GM19463 (cell line): ENCODE results near the gene IZUMO4.

Experiments used
- ATAC-seq: cut with Tn5 transposase; IDR thresholded peaks from one replicate; pipeline ENCODE4 v1.9.1; 2021; ENCODE audit warnings: mild to moderate bottlenecking, moderate library complexity; ENCODE audit not compliant: unreplicated experiment

IZUMO4 gene, protein sequence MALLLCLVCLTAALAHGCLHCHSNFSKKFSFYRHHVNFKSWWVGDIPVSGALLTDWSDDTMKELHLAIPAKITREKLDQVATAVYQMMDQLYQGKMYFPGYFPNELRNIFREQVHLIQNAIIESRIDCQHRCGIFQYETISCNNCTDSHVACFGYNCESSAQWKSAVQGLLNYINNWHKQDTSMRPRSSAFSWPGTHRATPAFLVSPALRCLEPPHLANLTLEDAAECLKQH

DNA sequence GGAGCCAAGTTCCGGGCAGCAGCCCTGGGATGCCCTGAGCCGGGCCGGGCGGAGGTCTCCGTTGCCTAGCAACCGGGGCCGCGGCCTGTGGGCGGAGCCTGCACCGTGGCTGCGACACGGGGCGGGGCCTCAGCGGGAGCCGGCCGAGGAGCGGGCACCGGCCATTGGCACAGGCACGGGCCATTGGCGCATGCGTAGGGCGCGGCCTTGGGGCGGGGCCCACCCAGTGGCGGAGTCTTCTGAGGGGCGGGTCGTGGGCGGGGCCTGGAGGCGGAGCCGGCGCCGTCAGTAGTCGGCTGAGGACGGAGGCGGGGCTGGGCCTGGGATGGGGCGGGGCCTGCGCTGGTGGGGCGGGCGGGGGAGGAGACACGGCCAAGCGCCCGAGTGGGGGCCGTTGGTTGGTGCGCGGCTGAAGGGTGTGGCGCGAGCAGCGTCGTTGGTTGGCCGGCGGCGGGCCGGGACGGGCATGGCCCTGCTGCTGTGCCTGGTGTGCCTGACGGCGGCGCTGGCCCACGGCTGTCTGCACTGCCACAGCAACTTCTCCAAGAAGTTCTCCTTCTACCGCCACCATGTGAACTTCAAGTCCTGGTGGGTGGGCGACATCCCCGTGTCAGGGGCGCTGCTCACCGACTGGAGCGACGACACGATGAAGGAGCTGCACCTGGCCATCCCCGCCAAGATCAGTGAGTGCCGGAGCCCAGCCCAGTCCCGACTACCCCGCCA lies at the start of gene IZUMO4:
Gene IZUMO4, plus strand, starts transcription at position 436 of the 723 bp plus-strand sequence. Its CDS starts 31 bp downstream, at position 467.
- peak; percentile 65 for ATAC-seq

DNA sequence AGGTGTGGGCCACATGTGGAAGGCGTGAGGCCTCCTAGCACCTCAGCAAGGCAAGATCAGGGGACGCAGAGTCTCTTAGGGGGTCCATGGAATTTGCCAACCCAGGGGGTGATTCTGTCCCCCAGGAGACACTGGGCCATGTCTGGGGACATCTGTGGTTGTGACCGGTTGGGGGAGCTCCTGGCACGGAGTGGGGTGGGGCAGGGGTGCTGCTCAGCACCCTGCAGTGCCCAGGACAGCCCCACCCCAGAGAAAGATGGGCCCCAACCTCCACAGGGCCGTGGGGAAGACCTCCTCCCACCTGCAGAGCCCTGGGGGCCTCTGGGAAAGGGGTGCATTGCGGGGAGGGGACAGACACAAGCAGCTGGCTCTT lies 49.7 kb upstream of the IZUMO4 start:
- ATAC-seq = no peak

DNA sequence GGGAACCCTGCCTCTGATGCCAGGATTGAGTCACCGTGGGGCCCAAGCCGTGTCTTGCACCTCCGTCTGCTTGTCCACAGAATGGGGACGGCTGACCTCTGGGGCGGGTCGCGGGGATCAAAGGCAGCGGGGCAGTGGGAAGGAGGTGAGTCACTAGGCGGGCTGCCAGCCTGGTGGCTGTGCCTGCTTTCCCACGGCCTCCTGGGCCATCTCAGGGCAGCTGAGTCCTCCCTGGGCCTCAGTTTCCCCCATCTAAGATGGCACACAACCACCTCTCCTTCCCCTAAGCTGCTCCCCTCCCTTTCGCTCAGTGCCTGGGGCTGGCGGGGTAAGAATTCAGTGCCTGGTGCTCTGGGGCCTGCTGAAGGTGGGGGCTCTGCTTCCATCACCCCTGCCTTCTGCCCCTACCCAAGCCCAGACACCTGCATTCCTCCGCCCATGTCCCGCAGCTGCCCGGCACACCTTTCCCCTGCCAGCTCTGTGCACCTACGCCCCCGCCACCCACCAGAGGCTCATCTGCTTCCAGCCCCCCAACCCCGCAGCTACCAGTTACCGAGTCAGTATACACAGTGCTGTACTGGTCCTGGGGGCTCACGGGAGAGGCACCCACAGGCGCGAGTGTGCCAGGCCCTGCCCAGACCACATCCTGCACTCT lies 49.1 kb upstream of the IZUMO4 start:
- no peak for ATAC-seq

DNA sequence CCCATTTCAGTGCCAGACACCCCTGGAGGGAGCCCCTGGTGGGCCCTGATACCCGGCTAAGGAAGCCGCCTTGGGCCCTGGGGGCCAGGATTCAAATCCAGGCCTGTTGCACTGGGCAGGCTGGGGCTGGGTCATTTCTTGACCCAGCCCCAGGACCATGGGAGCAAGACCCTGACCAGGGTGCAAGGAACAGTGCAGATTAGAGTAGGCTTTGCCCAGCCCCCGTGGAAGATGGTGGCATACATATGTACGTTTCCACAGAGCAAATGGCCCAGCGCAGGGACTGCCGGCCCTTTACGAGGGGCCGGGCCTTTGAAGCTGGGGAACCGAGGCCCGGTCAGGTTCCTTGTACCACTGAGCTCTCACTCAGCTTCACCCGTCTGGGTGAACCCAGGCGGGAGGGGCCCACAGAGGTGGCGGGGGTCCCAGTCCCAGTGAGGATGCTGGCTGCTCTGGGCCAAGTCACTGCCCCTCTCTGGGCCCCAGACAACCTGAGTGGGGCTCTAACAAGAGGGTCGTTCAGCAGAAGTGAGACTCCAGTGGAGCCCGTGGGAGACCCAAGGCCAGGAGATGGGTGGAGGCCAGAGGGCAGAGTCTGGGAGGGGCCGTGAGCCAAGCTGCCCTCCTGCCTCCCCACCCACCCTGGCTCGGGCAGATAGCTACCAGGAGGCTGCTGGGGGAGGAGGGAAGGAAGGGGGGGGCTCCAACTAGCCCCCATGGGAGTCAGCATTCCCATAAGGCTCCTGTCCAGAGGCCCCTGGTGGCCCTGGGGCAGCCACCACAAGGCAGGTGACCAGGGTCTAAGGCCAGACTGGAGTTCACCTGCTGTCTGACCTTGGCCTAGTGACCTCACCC lies 48.4 kb upstream of the IZUMO4 start:
- no peak for ATAC-seq

DNA sequence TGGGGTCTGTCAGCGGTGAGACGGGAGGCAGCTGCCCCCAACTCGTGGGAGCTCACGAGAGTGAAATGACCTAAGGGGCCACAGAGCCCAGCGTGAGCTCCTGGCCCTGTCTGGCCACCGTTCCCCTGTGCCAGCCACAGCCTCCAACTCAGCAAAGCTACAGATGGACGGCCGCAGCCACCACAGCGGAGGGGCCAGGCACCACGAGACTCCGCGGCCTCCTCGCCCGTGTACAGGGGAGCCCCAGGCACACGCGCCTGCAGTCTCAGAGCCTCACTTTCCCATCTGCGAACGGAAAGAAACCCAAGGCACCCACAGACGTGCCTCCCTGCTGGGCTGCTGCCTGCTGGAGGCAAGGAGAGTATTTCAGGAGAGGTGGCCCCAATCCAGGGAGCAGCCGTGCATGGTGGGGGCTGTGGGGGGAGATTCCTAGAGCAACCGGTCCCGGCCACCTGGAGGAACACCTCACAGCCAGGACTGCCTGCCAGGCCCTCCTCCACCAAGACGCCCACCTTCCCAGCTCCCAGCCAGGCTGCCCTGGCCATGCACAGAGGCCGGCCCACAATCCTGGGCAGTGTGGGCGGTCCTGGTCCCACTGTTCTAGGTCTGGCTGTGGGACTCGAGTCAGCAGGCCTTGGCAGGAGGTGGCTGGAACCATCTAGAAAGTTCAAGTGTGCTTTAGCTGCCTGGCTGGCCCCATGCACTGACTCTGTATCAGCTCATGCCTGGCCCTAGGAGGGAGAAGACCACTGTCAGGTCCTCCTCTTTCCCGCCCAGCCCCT lies 47.6 kb upstream of the IZUMO4 start:
- no peak for ATAC-seq

DNA sequence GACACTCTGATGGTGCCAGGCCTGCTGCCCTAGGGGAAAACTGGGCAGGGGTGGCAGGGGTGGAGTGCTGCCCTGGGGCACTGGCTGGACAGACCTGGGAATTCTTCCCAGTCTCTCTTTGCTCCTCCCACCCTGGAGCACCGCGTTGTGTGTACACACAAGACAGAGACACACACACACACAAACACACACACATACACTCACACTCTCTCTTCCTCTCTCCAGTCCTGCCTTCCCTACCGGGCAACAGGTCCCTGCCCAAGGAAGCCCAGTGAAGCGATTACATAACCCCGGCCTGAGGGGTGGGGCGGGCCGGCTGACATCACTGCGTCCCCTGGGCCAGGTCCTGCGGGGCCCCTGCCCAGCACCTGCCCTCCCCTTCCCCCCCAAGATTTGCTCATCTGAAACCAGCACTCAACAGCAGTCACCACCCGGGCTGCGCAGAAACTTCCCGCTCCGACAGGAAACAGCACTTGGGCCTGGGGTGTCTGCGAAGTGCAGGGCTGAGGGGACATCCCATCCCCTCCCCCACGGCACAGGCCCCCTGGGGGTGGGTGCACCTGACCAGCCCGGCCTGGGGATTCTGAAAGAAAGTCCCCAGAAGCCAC lies 46.9 kb upstream of the IZUMO4 start:
- no peak for ATAC-seq

DNA sequence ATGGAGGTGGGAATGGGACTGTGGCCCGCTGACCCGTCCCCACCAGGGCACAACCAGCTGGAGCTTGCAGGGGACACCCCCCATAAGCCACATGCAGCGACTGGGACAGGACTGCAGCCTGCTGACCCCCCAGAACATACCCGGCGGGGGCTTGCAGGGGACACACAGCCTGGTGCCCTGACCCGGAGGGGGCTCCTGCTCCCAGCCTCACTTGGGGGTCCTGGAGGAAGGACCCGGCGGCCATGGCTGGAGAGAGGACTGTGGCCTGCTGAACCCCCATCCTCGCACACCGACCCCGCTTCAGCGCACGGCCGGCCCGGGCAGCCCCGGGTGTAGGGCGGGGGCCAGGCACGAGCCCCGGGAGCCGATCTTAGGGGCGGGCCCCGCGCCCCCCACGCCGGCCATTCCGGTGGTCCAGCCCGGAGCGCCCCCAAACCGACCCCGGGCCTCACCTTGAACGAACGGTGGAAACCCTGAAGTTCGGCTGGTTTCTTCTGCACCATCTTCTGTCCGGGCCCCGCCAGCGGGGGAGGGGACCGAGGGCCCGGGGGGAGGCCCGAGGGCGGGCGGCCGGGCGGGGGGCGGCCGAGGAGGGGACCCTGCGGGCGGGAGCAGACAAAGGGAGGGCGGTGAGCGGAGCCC lies 46.2 kb upstream of the IZUMO4 start:
- no peak for ATAC-seq

DNA sequence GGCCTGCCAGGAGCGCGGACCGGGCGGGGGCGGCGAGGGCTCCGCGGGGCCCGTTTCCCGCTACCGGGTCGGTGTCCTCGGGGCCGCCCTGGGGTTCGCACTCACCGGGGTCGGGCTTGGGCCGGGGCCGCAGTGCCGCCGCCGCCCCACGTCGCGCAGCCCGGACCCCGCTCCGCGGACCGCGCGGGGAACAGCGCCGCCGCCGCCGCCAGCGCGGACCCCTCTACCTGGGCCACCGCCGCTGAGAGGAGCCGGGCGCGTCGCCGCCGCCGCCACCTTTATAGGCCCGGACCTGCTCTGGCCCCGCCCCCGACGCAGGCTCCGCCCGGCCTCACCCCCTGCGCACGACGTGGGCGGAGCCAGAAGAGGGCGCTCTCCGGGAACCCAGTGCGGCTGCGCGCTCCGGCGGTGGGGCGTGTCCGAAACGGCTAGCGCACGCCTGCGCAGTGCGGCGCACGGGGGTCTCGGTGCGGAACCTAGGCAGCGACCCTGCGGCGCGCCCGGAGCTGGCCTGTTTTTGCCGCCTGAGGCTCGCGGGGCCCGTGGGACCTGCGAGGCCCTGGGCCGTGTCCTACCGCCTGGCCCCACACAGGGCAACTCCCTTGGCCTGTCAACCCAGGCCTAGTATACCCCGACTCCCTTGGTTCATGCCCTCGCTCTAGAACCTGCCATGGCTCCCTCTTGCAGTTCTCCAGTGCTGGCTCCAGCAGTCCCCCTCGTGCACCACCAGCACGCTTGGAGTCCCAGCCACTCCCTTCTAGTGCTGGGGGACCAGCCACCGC lies 45.5 kb upstream of the IZUMO4 start, which contains the start of gene MKNK2:
Gene MKNK2, minus strand, starts transcription at position 254 of the 782 bp plus-strand sequence. CDS start 393 bp downstream, outside the sequence.
- ATAC-seq = peak; percentile 49

DNA sequence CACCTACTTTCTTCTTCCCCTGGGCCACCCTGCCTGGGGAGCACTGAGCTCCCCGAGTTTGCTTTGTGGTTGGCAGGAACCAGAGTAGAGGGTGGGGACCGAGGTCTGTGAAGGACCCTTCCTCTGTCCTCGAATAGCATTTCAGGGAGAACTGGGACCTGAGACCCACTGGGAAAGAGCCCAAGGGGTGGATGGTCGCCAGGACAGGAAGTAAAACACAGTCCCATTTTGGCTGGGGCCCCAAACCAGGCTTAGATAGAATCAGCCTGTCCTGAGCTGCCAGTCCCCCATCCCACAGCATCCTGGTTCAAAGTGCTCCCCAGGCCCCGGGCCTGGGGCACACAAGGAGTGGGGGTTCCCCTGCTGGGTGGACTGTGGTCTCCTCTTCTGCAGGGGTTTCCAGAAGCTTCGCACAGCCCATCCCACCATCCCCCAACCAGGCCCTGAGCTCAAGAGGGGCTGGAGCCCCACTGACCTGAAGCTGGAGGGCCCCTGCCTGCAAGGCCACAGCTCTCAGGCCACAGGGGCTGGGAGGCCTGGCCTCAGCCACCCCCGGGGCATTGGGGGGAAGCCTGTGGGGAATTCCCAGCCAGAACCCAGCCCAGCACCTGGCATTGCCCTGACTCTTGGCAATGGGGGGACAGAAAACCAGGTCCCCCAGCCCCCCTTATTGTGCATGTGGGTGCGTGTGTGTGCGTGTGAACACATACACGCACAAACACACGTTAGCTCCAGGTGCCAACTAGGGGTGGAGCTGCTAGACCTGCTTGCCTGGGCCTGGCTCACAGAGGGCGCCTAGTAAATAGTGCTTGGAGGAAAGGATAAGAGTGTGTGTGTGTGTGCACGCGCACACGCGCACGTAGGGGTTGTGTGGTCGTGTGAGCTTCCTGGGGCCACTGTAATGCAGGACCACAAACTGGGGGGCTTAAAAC lies 44.7 kb upstream of the IZUMO4 start:
- ATAC-seq = no peak

DNA sequence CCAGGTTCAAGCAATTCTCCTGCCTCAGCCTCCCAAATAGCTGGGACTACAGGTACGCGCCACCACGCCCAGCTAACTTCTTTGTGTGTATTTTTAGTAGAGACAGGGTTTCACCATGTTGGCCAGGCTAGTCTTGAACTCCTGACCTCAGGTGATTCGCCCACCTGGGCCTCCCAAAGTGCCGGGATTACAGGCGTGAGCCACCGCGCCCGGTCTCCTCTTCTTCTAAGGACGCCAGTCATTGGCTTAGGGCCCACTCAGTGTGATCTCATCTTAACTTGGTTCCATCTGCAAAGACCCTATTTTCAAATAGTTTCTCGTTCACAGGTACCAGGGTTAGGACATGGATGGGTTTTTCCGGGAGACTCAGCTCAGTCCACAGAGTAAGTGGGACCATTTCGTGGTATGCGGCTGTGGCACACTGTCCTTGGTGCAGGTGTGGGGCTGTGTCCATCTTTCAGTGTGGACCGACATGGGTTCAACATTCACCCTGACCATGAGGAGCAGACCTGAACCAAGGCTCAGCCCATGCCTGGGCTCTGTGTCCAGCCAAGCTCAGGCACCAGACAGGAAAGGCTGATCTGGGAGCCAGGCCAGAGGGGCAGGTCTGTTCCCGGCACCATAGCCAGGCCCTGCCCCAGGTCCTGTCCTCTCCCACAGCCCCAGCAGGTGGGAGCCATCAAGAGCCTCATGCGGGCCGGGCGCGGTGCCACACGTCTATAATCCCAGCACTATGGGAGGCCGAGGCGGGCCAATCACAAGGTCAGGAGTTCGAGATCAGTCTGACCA lies 42.9 kb upstream of the IZUMO4 start:
- ATAC-seq = no peak

DNA sequence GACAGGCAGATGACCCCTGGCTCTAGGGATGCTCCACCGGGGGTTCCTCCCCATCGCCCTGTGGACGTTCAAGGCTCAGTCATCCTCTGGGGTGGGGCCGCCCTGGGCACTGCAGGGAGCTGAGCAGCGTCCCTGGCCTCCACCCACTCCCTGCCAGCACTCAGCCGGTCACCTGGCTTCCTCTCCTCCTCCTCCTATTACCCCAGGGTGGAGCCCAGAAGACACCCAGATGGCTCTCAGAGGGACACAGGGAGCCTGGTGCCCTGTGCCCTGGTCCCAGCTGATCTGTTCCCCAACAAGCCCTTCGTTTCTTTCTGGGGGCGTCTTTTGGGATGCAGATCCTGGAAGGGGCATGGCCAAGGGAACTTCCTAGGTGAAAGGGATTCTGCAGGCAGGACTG lies 42.0 kb upstream of the IZUMO4 start:
- no peak for ATAC-seq

DNA sequence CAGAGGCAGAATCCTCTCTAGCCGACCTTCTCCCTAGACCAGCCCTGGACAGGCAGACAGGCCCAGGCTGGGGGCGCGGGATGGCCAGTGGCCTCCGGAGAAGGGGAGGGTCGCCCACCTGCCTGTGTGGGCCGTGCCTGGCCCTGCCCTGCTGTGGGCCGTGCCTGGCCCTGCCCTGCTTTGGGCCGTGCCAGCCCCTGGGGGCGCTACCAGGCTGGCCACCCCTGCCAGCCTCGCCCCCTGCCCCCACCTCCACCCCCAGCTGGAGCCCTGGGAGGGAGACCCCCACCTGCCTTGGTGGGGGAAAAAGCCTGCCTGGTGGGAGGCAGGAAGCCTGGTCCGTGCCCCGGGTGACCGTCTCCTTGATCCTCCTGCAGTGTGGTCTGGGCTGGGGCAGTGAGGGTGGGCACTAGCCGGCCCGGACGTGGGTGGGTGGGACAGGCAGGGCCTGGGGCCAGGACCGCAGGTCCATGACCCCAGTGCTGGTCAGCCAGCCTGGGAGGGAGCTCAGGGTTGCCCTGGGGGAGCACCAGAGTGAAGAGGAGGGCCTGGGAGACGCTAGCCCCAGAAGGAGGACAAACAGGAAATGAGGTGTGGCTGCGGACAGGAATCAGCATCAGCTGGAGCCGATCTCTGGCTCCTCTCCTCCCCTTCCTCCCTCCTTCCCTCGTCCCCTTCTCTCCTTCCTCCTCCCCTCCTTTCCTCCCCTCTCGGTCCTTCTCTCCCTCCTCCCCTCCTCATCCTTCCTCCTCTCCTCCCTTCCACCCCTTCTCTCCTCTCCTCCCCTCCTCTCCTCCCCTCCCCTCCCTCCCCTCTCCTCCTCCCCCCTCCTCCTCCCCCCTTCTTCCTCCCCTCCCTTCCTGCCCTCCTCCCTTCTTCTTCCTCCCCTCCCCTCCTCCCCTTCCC lies 40.5 kb upstream of the IZUMO4 start:
- ATAC-seq = no peak

DNA sequence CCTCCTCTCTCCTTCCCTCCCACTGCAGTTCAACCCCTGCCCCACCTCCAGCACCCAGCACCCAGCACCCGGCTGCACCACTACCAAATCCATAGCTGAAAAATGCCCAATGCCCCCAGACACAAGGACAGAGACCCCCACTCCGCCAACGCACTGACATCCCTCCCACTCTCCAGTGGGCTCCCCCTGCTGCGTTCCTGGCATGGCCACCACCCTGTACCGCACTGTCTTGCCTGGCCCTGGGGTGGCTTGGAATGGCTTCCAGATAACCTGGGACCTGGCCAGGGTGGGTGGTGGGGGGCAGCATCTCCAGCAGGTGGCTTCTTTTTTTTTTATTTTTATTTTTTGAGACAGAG lies 39.9 kb upstream of the IZUMO4 start:
- no peak for ATAC-seq

DNA sequence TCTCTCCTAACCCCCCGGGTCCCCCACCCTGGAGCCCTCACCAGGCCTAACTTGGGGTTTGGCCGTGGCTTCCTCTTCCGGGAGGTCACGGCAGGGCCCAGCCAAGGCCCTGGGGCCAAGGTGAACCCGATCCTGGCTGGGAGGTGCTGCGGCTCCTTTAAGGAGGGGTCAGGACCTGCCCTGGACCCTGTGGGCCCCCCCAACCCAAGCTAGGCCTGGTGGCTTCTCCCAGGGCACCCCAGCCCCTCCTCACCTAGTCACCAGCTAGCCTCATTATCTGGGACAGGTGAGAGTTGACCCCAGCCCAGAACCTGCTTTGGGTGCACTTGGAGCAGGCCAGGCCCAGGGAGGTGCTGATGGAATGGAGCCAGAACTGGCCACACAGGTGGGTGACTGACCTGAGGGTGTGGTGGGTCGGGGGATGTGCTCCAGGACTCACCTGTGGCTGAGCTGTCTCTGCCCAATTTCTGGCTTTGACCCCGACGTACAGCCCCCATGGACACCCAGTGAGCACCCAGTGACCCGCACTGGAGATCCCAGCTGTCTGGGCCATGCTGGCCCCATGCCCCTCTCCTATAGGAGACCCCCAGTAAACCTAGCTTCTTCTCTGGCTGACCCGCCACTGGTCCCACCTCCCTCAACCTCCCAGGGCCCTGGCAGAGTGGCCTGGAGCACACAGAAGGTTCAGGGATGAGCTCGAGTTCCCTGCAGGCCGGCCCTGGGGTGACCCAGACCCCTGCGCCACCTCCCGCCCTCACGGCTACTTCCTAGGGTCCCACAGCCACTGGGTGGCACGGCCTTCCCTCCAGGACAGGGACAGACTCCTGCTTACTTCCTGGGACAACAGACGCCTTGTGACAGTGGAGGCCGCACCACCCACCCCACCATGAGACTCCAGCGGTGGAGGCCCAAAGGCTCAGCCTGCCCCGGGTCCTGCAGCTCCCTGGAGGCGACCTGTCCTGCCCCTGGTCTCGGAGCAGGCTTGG lies 38.9 kb upstream of the IZUMO4 start:
- no peak for ATAC-seq
